HepG2 (cell line): ENCODE results near the gene VEGFA. TPM values are rescaled to one million over a fixed set of nuclear protein-coding genes. Genes with fewer than 3 reads are reported as not detected.

Source experiments
- AGO2 ChIP-seq: fragments of 200-400 bp; formaldehyde crosslinking; optimal IDR thresholded peaks from 2 replicates; pipeline ENCODE3; 2017; ENCODE audit warnings: mild to moderate bottlenecking, low read depth, low read length, moderate library complexity
- CC2D1A ChIP-seq: sonication (generic); formaldehyde crosslinking; IDR thresholded peaks from 2 replicates; pipeline ENCODE4 v1.8.1; 2023; ENCODE audit warnings: mild to moderate bottlenecking, missing genetic modification reagents
- FOXJ3 ChIP-seq: sonication (generic); formaldehyde crosslinking; IDR thresholded peaks from 2 replicates; pipeline ENCODE4 v1.4.0; 2020; ENCODE audit warnings: missing genetic modification reagents, mild to moderate bottlenecking, borderline replicate concordance
- HNRNPUL1 ChIP-seq: fragments of 200-400 bp; formaldehyde crosslinking; IDR thresholded peaks from 2 replicates; pipeline ENCODE4 v1.6.1; 2017; ENCODE audit warnings: low read depth, mild to moderate bottlenecking, low read length, moderate library complexity
- HOXA9 ChIP-seq: sonication (generic); formaldehyde crosslinking; IDR thresholded peaks from 2 replicates; pipeline ENCODE4 v1.8.1; 2022; ENCODE audit warnings: missing genetic modification reagents, mild to moderate bottlenecking, moderate library complexity, borderline replicate concordance
- KLF15 ChIP-seq: sonication (generic); formaldehyde crosslinking; IDR thresholded peaks from 2 replicates; pipeline ENCODE4 v1.8.1; 2023; ENCODE audit warnings: borderline replicate concordance, mild to moderate bottlenecking, inconsistent platforms, missing genetic modification reagents, mixed read lengths
- KMT2A ChIP-seq: sonication (generic); formaldehyde crosslinking; IDR thresholded peaks from 2 replicates; pipeline ENCODE4 v1.4.0; 2020; ENCODE audit warnings: missing genetic modification reagents
- MBD4 ChIP-seq: IDR thresholded peaks from 2 replicates; pipeline ENCODE4 v1.6.1; 2012; ENCODE audit warnings: low read length, inconsistent platforms, borderline replicate concordance
- PTBP1 ChIP-seq: fragments of 200-400 bp; formaldehyde crosslinking; IDR thresholded peaks from 2 replicates; pipeline ENCODE4 v1.6.1; 2018; ENCODE audit warnings: low read length, low read depth; ENCODE audit not compliant: poor library complexity, severe bottlenecking
- TAF1 ChIP-seq: sonication (generic); formaldehyde crosslinking; IDR thresholded peaks from 2 replicates; pipeline ENCODE4 v1.4.0; 2020; ENCODE audit warnings: missing genetic modification reagents
- TBP ChIP-seq: sonication (generic); formaldehyde crosslinking; IDR thresholded peaks from 2 replicates; pipeline ENCODE4 v1.5.0; 2020; ENCODE audit warnings: missing genetic modification reagents
- ZFP36L2 ChIP-seq: sonication (generic); formaldehyde crosslinking; IDR thresholded peaks from 2 replicates; pipeline ENCODE4 v1.4.0; 2020; ENCODE audit warnings: missing genetic modification reagents
- ZNF224 ChIP-seq: sonication (generic); formaldehyde crosslinking; IDR thresholded peaks from 2 replicates; pipeline ENCODE4 v1.5.0; 2020; ENCODE audit warnings: mild to moderate bottlenecking, missing genetic modification reagents
- ZNF260 ChIP-seq: sonication (generic); formaldehyde crosslinking; IDR thresholded peaks from 2 replicates; pipeline ENCODE4 v1.4.0; 2020; ENCODE audit warnings: missing genetic modification reagents, low read depth, mild to moderate bottlenecking, borderline replicate concordance
- ZNF430 ChIP-seq: sonication (generic); formaldehyde crosslinking; IDR thresholded peaks from 2 replicates; pipeline ENCODE4 v1.9.0; 2021; ENCODE audit warnings: mild to moderate bottlenecking, missing genetic modification reagents
- ZNF441 ChIP-seq: sonication (generic); formaldehyde crosslinking; IDR thresholded peaks from 2 replicates; pipeline ENCODE4 v1.7.0; 2021; ENCODE audit warnings: missing genetic modification reagents, borderline replicate concordance
- ZNF557 ChIP-seq: sonication (generic); formaldehyde crosslinking; IDR thresholded peaks from 2 replicates; pipeline ENCODE4 v1.4.0; 2020; ENCODE audit warnings: missing genetic modification reagents
- polyA plus RNA-seq, 8 experiments: library from polyadenylated mRNA; depleted of rRNA in 3 of 8; stranded (reverse) in 7 of 8; unstranded in 1 of 8; fragments of >200 nt; fragmentation: Illumina TruSeq in 4 of 8; extraction: Trizol in 4 of 8; gene quantifications; 2 replicates each; pipeline versions ENCODE4 v1.2.1 to v1.2.3, GENCODE V29; 2011 to 2016; ENCODE audit warnings: low read depth in 4 of 8, missing spikeins in 1 of 8, mixed read lengths in 1 of 8; ENCODE audit not compliant: insufficient read depth in 1 of 8
- total RNA-seq, 5 experiments: library from RNA; depleted of rRNA; stranded (reverse); fragments of >200 nt; fragmentation: Illumina TruSeq; extraction: Trizol; gene quantifications; 2 replicates each; pipeline ENCODE4 v1.2.3, GENCODE V29; 2016; ENCODE audit warnings: low read depth in 1 of 5
- TF ChIP-seq, protein P1 (sequence below): sonication (generic); formaldehyde crosslinking; conservative IDR thresholded peaks from 2 replicates; pipeline ENCODE4 v1.8.1; 2023; ENCODE audit warnings: missing genetic modification reagents
- TF ChIP-seq, protein P2 (sequence below): sonication (generic); formaldehyde crosslinking; IDR thresholded peaks from 2 replicates; pipeline ENCODE4 v1.4.0; 2020; ENCODE audit warnings: missing genetic modification reagents, mild to moderate bottlenecking, borderline replicate concordance
- TF ChIP-seq, protein P3 (sequence below): IDR thresholded peaks from 2 replicates; pipeline ENCODE4 v1.6.1; 2012; ENCODE audit warnings: low read depth, low read length, improper control_type of control experiment
- TF ChIP-seq, protein P4 (sequence below): IDR thresholded peaks from 2 replicates; pipeline ENCODE4 v1.6.1; 2016; ENCODE audit warnings: missing genetic modification reagents, missing compliant biosample characterization
- TF ChIP-seq, protein P5 (sequence below): sonication (generic); formaldehyde crosslinking; IDR thresholded peaks from 2 replicates; pipeline ENCODE4 v1.9.0; 2021; ENCODE audit warnings: missing genetic modification reagents, borderline replicate concordance

VEGFA gene
- total and polyA plus RNA-seq, 2 of the 13 experiments (the other 11 are each of a cell fraction or from before 2014, with no cell fraction given): 68.1 to 629 TPM

DNA sequence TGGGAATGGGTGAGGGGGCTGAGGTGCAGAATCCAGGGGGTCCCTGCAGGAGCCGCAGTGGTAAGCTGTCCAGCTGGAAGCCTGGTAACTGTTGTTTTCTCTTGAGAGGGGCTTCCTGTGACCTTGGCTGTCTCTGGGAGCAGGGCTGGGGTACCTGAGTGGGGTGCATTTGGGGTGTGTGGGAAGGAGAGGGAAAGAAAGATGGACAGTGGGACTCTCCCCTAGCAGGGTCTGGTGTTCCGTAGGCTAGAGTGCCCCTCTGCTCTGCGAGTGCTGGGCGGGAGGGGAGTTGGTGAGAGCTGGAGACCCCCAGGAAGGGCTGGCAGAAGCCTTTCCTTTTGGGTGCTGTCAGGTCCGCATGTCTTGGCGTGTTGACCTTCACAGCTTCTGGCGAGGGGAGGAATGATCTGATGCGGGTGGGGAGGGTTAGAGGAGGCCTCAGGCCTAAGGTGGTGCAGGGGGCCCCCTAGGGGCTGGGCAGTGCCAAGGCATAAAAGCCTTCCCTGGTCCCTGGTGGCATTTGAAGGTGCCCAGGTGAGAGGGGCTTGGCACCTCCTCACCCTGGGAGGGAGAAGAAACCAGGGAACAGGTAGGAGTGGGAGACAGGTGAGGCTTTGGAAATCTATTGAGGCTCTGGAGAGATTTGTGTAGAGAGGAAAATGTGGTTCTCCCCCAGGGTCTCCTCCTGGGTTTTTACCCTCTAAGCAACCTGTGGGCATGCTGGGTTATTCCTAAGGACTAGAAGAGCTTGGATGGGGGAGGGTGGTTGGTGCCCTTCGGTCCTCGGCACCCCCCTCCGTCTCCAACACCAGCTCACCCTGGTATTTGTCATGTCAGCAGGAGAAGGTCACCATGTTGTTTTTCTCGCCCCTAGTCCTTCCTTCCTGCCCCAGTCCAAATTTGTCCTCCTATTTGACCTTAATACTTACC lies 3.3 kb downstream of the VEGFA start (continued):
- TF ChIP-seq TAF1 (CRISPR knock-in tag) (no peak), TBP (CRISPR knock-in tag) (no peak), PTBP1 (peak; percentile 7), ZNF430 (CRISPR knock-in tag) (peak; percentile 75; the same call in 1 of the 2 replicates), AGO2 (peak; percentile 69), ZNF224 (CRISPR knock-in tag) (no peak), MBD4 (no peak), FOXJ3 (CRISPR knock-in tag) (no peak), CC2D1A (no peak), ZNF557 (no peak), HOXA9 (no peak), ZNF441 (no peak), ZFP36L2 (CRISPR knock-in tag) (no peak), HNRNPUL1 (no peak), KMT2A (CRISPR knock-in tag) (no peak; the same call in 1 of the 2 replicates), ZNF260 (CRISPR knock-in tag) (no peak), KLF15 (CRISPR knock-in tag) (no peak)
- TF ChIP-seq, protein P1, sequence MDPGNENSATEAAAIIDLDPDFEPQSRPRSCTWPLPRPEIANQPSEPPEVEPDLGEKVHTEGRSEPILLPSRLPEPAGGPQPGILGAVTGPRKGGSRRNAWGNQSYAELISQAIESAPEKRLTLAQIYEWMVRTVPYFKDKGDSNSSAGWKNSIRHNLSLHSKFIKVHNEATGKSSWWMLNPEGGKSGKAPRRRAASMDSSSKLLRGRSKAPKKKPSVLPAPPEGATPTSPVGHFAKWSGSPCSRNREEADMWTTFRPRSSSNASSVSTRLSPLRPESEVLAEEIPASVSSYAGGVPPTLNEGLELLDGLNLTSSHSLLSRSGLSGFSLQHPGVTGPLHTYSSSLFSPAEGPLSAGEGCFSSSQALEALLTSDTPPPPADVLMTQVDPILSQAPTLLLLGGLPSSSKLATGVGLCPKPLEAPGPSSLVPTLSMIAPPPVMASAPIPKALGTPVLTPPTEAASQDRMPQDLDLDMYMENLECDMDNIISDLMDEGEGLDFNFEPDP (CRISPR knock-in tag): no peak
- TF ChIP-seq, protein P2, sequence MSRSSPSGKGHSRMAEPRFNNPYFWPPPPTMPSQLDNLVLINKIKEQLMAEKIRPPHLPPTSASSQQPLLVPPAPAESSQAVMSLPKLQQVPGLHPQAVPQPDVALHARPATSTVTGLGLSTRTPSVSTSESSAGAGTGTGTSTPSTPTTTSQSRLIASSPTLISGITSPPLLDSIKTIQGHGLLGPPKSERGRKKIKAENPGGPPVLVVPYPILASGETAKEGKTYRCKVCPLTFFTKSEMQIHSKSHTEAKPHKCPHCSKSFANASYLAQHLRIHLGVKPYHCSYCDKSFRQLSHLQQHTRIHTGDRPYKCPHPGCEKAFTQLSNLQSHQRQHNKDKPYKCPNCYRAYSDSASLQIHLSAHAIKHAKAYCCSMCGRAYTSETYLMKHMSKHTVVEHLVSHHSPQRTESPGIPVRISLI (CRISPR knock-in tag): no peak
- TF ChIP-seq, protein P3, sequence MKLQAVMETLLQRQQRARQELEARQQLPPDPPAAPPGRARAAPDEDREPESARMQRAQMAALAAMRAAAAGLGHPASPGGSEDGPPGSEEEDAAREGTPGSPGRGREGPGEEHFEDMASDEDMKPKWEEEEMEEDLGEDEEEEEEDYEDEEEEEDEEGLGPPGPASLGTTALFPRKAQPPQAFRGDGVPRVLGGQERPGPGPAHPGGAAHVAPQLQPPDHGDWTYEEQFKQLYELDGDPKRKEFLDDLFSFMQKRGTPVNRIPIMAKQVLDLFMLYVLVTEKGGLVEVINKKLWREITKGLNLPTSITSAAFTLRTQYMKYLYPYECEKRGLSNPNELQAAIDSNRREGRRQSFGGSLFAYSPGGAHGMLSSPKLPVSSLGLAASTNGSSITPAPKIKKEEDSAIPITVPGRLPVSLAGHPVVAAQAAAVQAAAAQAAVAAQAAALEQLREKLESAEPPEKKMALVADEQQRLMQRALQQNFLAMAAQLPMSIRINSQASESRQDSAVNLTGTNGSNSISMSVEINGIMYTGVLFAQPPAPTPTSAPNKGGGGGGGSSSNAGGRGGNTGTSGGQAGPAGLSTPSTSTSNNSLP: no peak
- TF ChIP-seq, protein P4, sequence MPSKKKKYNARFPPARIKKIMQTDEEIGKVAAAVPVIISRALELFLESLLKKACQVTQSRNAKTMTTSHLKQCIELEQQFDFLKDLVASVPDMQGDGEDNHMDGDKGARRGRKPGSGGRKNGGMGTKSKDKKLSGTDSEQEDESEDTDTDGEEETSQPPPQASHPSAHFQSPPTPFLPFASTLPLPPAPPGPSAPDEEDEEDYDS (CRISPR knock-in tag): no peak
- TF ChIP-seq, protein P5, sequence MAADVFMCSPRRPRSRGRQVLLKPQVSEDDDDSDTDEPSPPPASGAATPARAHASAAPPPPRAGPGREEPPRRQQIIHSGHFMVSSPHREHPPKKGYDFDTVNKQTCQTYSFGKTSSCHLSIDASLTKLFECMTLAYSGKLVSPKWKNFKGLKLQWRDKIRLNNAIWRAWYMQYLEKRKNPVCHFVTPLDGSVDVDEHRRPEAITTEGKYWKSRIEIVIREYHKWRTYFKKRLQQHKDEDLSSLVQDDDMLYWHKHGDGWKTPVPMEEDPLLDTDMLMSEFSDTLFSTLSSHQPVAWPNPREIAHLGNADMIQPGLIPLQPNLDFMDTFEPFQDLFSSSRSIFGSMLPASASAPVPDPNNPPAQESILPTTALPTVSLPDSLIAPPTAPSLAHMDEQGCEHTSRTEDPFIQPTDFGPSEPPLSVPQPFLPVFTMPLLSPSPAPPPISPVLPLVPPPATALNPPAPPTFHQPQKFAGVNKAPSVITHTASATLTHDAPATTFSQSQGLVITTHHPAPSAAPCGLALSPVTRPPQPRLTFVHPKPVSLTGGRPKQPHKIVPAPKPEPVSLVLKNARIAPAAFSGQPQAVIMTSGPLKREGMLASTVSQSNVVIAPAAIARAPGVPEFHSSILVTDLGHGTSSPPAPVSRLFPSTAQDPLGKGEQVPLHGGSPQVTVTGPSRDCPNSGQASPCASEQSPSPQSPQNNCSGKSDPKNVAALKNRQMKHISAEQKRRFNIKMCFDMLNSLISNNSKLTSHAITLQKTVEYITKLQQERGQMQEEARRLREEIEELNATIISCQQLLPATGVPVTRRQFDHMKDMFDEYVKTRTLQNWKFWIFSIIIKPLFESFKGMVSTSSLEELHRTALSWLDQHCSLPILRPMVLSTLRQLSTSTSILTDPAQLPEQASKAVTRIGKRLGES: no peak
